ENCODE measurements around the gene OR56A4. TPM values are rescaled to one million over a fixed set of nuclear protein-coding genes. Genes with fewer than 3 reads are reported as not detected.

OR56A4 gene
- total RNA-seq, 1 experiment from 2014 or later, result not detected

DNA sequence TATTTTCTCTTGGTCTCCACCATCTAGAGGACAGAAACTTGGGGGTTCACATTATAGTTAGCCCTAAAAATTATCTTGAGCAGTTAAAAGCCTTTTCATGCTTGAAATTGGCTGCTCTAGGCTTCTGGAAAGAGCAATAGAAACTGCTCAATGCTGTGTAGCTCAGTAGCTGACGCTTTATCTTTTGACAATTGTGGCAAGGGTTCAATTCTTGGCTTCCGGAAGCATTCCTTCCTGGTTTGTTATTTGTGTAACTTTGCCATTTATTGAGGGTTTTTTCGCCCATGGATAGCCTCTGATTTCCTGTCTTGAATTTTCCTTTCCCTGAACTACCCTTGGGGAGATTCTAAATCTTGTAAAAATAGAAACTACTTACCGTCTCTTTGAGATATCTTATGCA is 34.1 kb upstream of the OR56A4 start:
- no peaks in the 10 kb centered on the region for H3F3A ChIP-seq (ENCODE audit: insufficient read depth, low read depth)
- CTCF ChIA-PET, result no interaction called here

DNA sequence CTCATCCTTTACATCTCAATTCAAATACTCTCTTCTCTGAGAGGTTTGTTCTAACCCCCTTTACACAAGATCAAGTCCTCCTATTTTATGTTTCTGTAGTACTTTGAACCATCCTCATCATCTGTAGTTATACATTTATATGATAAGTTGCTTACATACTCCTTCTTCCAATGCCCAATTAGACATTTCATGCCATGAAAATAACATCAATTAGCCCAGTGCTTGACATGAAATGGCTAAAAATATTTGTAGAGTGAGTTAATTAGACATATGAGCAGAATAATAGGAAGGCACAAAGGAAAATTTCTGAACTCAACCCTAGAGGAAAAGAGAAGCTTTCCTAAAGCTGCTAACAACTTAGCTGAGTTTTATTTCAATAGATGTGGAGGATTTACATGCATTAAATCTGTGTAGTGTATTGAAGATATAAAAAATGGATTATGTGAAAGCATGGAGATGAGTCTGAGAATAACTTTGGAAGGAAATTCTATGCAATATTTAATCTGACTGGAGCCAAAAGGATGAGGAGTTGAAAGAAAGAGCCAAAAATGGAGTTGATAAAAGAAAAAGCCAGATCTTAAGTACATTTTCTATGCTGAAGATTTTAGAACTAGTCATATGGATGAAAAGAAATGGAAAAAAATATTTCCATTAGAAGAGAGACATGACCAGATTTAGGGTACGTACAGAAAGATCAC is 24.1 kb upstream of the OR56A4 start, which contains the start of gene OR56A1:
OR56A1 (minus strand) TSS at position 51 of the 698 bp plus-strand sequence. CDS start 3,066 bp downstream, outside the sequence.
- H3K4me1 ChIP-seq (replicated peaks; ENCODE audit: insufficient read depth), result no peaks in the 10 kb centered on the region
- no peak for TF ChIP-seq EZH2 (IDR thresholded peaks at IDR 0.05; ENCODE audit: low read depth)
- TF ChIP-seq CTCF (conservative IDR thresholded peaks at IDR 0.05), result no peak
- intact Hi-C loops (cut with micrococcal nuclease; ENCODE audit: unreplicated experiment), result no loop called here
- no peak within 1 kb of the TSS for H3K4me2 ChIP-seq
- H2AFZ ChIP-seq, result no peak within 1 kb of the TSS
- no peak for DNase-seq
- H3F3A ChIP-seq (ENCODE audit: insufficient read depth, low read depth), result no peaks in the 10 kb centered on the region
- no TSS peak for BruUV-seq (replicated peaks)
- H3K9me2 ChIP-seq (ENCODE audit: insufficient read depth), result no peaks in the 10 kb centered on the region
- H3K4me3 ChIP-seq, result no peak within 1 kb of the TSS
- POLR2A ChIA-PET (ENCODE audit: unreplicated experiment), result no interaction called here
- H3K79me2 ChIP-seq (ENCODE audit: low read depth), result no peaks in the 10 kb centered on the region
- no peak within 1 kb of the TSS for H3K27ac ChIP-seq
- CTCF ChIA-PET, result interaction anchor here (0.5 kb wide), 1 partner anchor 251 kb away, joined by 4 read pairs; no protein-coding TSS in a partner anchor
- no peaks in the 10 kb centered on the region for H3K36me3 ChIP-seq (ENCODE audit: low read depth)
- no peaks in the 10 kb centered on the region for H4K20me1 ChIP-seq (ENCODE audit: insufficient read depth)
- H3K27me3 ChIP-seq (ENCODE audit: insufficient read depth, low read depth), result no peaks in the 10 kb centered on the region
- H3K9me3 ChIP-seq (ENCODE audit: insufficient read depth, low read depth), result no peaks in the 10 kb centered on the region

More for the DNA sequence above, 34.1 kb upstream of the OR56A4 start:
- no peaks in the 10 kb centered on the region for H3K4me1 ChIP-seq (replicated peaks; ENCODE audit: insufficient read depth)
- no peak overlapping the region for H2AFZ ChIP-seq
- no peak for TF ChIP-seq CTCF (conservative IDR thresholded peaks at IDR 0.05)
- DNase-seq, result no peak
- no TSS peak for BruUV-seq (replicated peaks)
- no peak overlapping the region for H3K4me2 ChIP-seq
- no peaks in the 10 kb centered on the region for H3K27me3 ChIP-seq (ENCODE audit: insufficient read depth, low read depth)
- no peak overlapping the region for H3K27ac ChIP-seq
- no peaks in the 10 kb centered on the region for H3K36me3 ChIP-seq (ENCODE audit: low read depth)
- intact Hi-C loops (cut with micrococcal nuclease; ENCODE audit: unreplicated experiment), result no loop called here
- no peak overlapping the region for H3K4me3 ChIP-seq
- H3K9me2 ChIP-seq (ENCODE audit: insufficient read depth), result no peaks in the 10 kb centered on the region
- no peaks in the 10 kb centered on the region for H4K20me1 ChIP-seq (ENCODE audit: insufficient read depth)
- no peaks in the 10 kb centered on the region for H3K79me2 ChIP-seq (ENCODE audit: low read depth)
- POLR2A ChIA-PET (ENCODE audit: unreplicated experiment), result no interaction called here
- no peaks in the 10 kb centered on the region for H3K9me3 ChIP-seq (ENCODE audit: insufficient read depth, low read depth)

DNA sequence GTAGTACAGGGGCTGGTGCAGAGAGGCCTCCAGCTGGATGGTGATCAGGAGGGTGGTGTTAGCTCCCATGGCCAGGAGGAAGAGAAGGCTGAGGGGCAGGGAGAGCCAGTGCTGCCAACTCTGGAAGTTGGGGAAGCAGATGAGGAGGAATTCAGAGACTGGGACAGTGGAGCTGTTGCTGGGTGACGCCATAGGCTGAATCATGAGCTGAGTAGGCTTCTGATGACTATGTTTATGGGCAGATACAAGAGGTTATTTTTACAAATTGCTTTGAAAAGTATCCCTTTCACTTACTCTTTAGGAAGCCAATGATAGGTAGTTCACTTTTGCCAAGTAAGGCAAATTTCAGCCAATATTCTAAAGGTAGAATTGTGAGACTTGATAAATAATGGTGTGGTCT is 20.8 kb upstream of the OR56A4 start:
- H2AFZ ChIP-seq, result no peak overlapping the region
- DNase-seq, result no peak
- no peaks in the 10 kb centered on the region for H3K36me3 ChIP-seq (ENCODE audit: low read depth)
- no peaks in the 10 kb centered on the region for H3K9me3 ChIP-seq (ENCODE audit: insufficient read depth, low read depth)
- ChIA-PET CTCF (no interaction called here), POLR2A (ENCODE audit: unreplicated experiment) (no interaction called here)
- no peak overlapping the region for H3K4me3 ChIP-seq
- H3K79me2 ChIP-seq (ENCODE audit: low read depth), result no peaks in the 10 kb centered on the region
- no peak for TF ChIP-seq CTCF (conservative IDR thresholded peaks at IDR 0.05)
- no peak for TF ChIP-seq EZH2 (IDR thresholded peaks at IDR 0.05; ENCODE audit: low read depth)
- no peaks in the 10 kb centered on the region for H3K27me3 ChIP-seq (ENCODE audit: insufficient read depth, low read depth)
- intact Hi-C loops (cut with micrococcal nuclease; ENCODE audit: unreplicated experiment), result no loop called here
- no peak overlapping the region for H3K27ac ChIP-seq
- H3K4me2 ChIP-seq, result no peak overlapping the region
- H3K9me2 ChIP-seq (ENCODE audit: insufficient read depth), result no peaks in the 10 kb centered on the region
- no TSS peak for BruUV-seq (replicated peaks)
- H3K4me1 ChIP-seq (replicated peaks; ENCODE audit: insufficient read depth), result no peaks in the 10 kb centered on the region
- H4K20me1 ChIP-seq (ENCODE audit: insufficient read depth), result no peaks in the 10 kb centered on the region
- H3F3A ChIP-seq (ENCODE audit: insufficient read depth, low read depth), result no peaks in the 10 kb centered on the region

Measured in PC-9 (cell line).